ENCODE measurements around the gene ALS2CL.

DNA sequence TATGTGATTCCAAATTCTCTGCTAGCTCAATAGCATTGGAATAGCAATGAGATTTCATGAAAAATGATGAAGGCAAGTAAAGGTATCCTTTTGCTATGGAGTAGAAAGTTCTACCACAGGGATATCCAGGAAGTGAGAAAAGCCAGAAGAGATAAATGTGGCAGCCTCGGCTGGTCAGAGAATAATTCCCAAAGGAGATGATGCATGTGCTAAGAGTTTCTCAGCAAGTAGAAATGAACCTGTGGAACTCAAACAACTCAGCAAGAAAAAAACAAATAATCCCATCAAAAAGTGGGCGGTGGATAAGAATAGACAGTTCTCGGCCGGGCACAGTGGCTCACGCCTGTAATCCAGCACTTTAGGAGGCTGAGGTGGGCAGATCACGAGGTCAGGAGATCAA, 38.2 kb downstream of the ALS2CL start:
- no peak for TF ChIP-seq CBX8 (IDR thresholded peaks at IDR 0.05)
- TF ChIP-seq, protein P1, sequence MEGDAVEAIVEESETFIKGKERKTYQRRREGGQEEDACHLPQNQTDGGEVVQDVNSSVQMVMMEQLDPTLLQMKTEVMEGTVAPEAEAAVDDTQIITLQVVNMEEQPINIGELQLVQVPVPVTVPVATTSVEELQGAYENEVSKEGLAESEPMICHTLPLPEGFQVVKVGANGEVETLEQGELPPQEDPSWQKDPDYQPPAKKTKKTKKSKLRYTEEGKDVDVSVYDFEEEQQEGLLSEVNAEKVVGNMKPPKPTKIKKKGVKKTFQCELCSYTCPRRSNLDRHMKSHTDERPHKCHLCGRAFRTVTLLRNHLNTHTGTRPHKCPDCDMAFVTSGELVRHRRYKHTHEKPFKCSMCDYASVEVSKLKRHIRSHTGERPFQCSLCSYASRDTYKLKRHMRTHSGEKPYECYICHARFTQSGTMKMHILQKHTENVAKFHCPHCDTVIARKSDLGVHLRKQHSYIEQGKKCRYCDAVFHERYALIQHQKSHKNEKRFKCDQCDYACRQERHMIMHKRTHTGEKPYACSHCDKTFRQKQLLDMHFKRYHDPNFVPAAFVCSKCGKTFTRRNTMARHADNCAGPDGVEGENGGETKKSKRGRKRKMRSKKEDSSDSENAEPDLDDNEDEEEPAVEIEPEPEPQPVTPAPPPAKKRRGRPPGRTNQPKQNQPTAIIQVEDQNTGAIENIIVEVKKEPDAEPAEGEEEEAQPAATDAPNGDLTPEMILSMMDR (IDR thresholded peaks at IDR 0.05): no peak
- TF ChIP-seq EHMT2 (IDR thresholded peaks at IDR 0.05; ENCODE audit: low read depth): no peak
- TF ChIP-seq POLR2AphosphoS2 (conservative IDR thresholded peaks at IDR 0.05; ENCODE audit: low read length): no peak
- TF ChIP-seq ZFP36 (IDR thresholded peaks at IDR 0.05; ENCODE audit: borderline replicate concordance, partially characterized antibody): no peak
- TF ChIP-seq HOXA7 (CRISPR knock-in tag; IDR thresholded peaks at IDR 0.05): no peak
- no peak for TF ChIP-seq EP300 (IDR thresholded peaks at IDR 0.05)
- TF ChIP-seq POLR2A (IDR thresholded peaks at IDR 0.05; ENCODE audit: low read length): no peak
- TF ChIP-seq, protein P2, sequence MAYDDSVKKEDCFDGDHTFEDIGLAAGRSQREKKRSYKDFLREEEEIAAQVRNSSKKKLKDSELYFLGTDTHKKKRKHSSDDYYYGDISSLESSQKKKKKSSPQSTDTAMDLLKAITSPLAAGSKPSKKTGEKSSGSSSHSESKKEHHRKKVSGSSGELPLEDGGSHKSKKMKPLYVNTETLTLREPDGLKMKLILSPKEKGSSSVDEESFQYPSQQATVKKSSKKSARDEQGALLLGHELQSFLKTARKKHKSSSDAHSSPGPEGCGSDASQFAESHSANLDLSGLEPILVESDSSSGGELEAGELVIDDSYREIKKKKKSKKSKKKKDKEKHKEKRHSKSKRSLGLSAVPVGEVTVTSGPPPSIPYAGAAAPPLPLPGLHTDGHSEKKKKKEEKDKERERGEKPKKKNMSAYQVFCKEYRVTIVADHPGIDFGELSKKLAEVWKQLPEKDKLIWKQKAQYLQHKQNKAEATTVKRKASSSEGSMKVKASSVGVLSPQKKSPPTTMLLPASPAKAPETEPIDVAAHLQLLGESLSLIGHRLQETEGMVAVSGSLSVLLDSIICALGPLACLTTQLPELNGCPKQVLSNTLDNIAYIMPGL (CRISPR knock-in tag; IDR thresholded peaks at IDR 0.05; ENCODE audit: borderline replicate concordance): no peak
- no peak for TF ChIP-seq CHD2 (IDR thresholded peaks at IDR 0.05; ENCODE audit: low read length, partially characterized antibody)
- TF ChIP-seq, protein P3, sequence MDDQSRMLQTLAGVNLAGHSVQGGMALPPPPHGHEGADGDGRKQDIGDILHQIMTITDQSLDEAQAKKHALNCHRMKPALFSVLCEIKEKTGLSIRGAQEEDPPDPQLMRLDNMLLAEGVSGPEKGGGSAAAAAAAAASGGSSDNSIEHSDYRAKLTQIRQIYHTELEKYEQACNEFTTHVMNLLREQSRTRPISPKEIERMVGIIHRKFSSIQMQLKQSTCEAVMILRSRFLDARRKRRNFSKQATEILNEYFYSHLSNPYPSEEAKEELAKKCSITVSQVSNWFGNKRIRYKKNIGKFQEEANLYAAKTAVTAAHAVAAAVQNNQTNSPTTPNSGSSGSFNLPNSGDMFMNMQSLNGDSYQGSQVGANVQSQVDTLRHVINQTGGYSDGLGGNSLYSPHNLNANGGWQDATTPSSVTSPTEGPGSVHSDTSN (IDR thresholded peaks at IDR 0.05): no peak
- TF ChIP-seq SREBF2 (IDR thresholded peaks at IDR 0.05): no peak
